ENCODE results near the gene KIRREL1. TPM values are rescaled to one million over a fixed set of nuclear protein-coding genes. Genes with fewer than 3 reads are reported as not detected.

Gene KIRREL1
- total and polyA plus RNA-seq, 2 of the 8 experiments (the other 6 are each of a cell fraction or from before 2014, with no cell fraction given): 14.2 to 39.0 TPM

DNA sequence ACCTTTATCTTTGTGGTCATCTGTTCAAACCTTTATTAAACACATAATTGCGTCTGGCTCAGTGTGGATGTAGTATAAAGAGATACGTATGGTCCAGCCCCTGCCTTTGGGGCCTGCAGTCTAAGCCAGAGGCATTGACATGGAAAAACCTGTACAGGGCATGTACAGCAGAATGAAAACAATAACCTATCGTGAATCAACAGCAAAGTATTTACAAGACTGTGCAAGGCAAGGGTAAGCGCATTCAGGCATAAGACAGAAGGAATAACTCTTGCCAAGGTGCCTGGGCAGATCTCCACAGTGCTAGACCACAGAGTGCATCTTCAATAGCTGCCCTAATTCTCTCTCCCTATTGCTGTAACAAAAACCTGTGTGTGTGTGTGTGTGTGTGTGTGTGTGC lies 35.5 kb downstream of the KIRREL1 start:
- DNase-seq (ENCODE audit: low read depth in 1 of 2, low spot score in 2 of 2) (no peak), FAIRE-seq (no peak)
- H2AFZ ChIP-seq (ENCODE audit: low read length): no peak overlapping the region
- peaks cover 0 to 4% (median 1%) of the 10 kb centered on the region in 4 experiments; a peak in 3 of 8 replicates for H3K36me3 ChIP-seq (ENCODE audit: control insufficient read depth in 2 of 4, insufficient read depth in 4 of 4, low read length in 3 of 4)
- H3K18ac ChIP-seq (ENCODE audit: extremely low read depth, low read length): no peak overlapping the region
- no peak overlapping the region for H2BK20ac ChIP-seq (ENCODE audit: low read length)
- no peak overlapping the region for H4K91ac ChIP-seq (replicated peaks; ENCODE audit: insufficient read length, low read length)
- H3K79me2 ChIP-seq (ENCODE audit: control insufficient read depth in 1 of 2, insufficient read depth in 2 of 2, low read length in 2 of 2): peaks cover 0 to 15% of the 10 kb centered on the region in 2 experiments; a peak in 1 of 4 replicates
- H3K23ac ChIP-seq (ENCODE audit: insufficient read length): no peak overlapping the region
- no peak overlapping the region for H3K4ac ChIP-seq (replicated peaks; ENCODE audit: insufficient read length, low read depth, low read length)
- peaks cover 3% of the 10 kb centered on the region; the same call in 1 of the 2 replicates for H3K79me1 ChIP-seq (ENCODE audit: low read depth, low read length)
- no peak overlapping the region for H3K4me3 ChIP-seq (ENCODE audit: extremely low read depth in 1 of 4, insufficient read depth in 2 of 4, low read depth in 3 of 4, low read length in 4 of 4)
- no peak overlapping the region for H3K56ac ChIP-seq (replicated peaks; ENCODE audit: insufficient read length, low read depth, low read length)
- H3K4me2 ChIP-seq (ENCODE audit: insufficient read depth in 1 of 2, low read depth in 2 of 2, low read length in 2 of 2): no peak overlapping the region
- WGBS, 2 experiments (ENCODE audit: extremely low coverage in 1 of 2, insufficient coverage in 1 of 2, insufficient read length in 1 of 2, insufficient replicate concordance in 2 of 2, low coverage in 1 of 2, low lambda C conversion rate in 2 of 2, missing lambda C conversion rate in 1 of 2): 46% methylated on average over 4 of the region's 4 CpGs; no CpG with 5 or more reads in 1 of the 2 experiments
- H3K9ac ChIP-seq (replicated peaks in 1 of 4; ENCODE audit: extremely low read depth in 1 of 4, low read depth in 3 of 4, low read length in 3 of 4): no peak overlapping the region
- no peak overlapping the region for H4K5ac ChIP-seq (ENCODE audit: insufficient read length, low read depth, low read length)
- H2BK15ac ChIP-seq (ENCODE audit: low read length): no peak overlapping the region
- H2AK5ac ChIP-seq (ENCODE audit: low read depth, low read length): no peak overlapping the region
- H3K9me3 ChIP-seq (ENCODE audit: insufficient read depth in 2 of 2, low read depth in 1 of 2, low read length in 1 of 2): no peaks in the 10 kb centered on the region
- POLR2A ChIA-PET (ENCODE audit: partially characterized antibody): interaction anchor here (1.7 to 2.5 kb wide), 2 partner anchors 10 to 14 kb away, joined by 6 to 12 read pairs; no protein-coding TSS in a partner anchor
- no peaks in the 10 kb centered on the region for H4K20me1 ChIP-seq (replicated peaks in 1 of 2; ENCODE audit: control insufficient read depth in 1 of 2, insufficient read depth in 2 of 2, low read length in 2 of 2)
- H4K8ac ChIP-seq (ENCODE audit: extremely low read depth, insufficient read depth, low read length): no peak overlapping the region
- H3K23me2 ChIP-seq (ENCODE audit: low read depth, low read length): no peaks in the 10 kb centered on the region
- no peak overlapping the region for H3K27ac ChIP-seq (ENCODE audit: low read depth, low read length)
- CTCF ChIA-PET (ENCODE audit: partially characterized antibody): interaction anchor here (1.3 to 49.0 kb wide), 3 partner anchors 29 to 93 kb away, joined by 5 to 1615 read pairs (median 7); partner anchors contain the start of gene KIRREL1
- no peak overlapping the region for H2BK12ac ChIP-seq (ENCODE audit: low read depth, low read length)
- no peaks in the 10 kb centered on the region for H3K27me3 ChIP-seq (replicated peaks in 1 of 4; ENCODE audit: control insufficient read depth in 3 of 4, extremely low read depth in 1 of 4, insufficient read depth in 3 of 4, low read length in 3 of 4)
- H2BK5ac ChIP-seq (ENCODE audit: low read depth, low read length): no peak overlapping the region
- no peak overlapping the region for H2BK120ac ChIP-seq (replicated peaks; ENCODE audit: low read depth, low read length)
- no peak overlapping the region for H3K14ac ChIP-seq (ENCODE audit: insufficient read length)
- peaks cover 0 to 9% (median 2%) of the 10 kb centered on the region in 4 experiments; a peak in 4 of 7 replicates for H3K4me1 ChIP-seq (replicated peaks in 1 of 4; ENCODE audit: control insufficient read depth in 3 of 4, insufficient read depth in 4 of 4, low read length in 3 of 4)
- TF ChIP-seq KDM1A (IDR thresholded peaks at IDR 0.05; ENCODE audit: borderline replicate concordance, low read length): no peak
- no peak for TF ChIP-seq YY1 (IDR thresholded peaks at IDR 0.05; ENCODE audit: low read depth, low read length)
- no peak for TF ChIP-seq CTBP2 (IDR thresholded peaks at IDR 0.05; ENCODE audit: borderline replicate concordance, insufficient read depth, insufficient read length, low read length)
- TF ChIP-seq EGR1 (IDR thresholded peaks at IDR 0.05; ENCODE audit: borderline replicate concordance, low read depth, low read length): no peak
- no peak for TF ChIP-seq HDAC6 (IDR thresholded peaks at IDR 0.05; ENCODE audit: low read depth, low read length)
- no peak for TF ChIP-seq POU5F1 (IDR thresholded peaks at IDR 0.05; ENCODE audit: low read depth, low read length)
- TF ChIP-seq EP300 (IDR thresholded peaks at IDR 0.05; ENCODE audit: borderline replicate concordance in 1 of 2, low read depth in 2 of 2, low read length in 2 of 2): no peak
- no peak for TF ChIP-seq CREB1 (IDR thresholded peaks at IDR 0.05)
- no peak for TF ChIP-seq PHF8 (conservative IDR thresholded peaks at IDR 0.05; ENCODE audit: low read depth, low read length)
- no peak for TF ChIP-seq FOSL1 (IDR thresholded peaks at IDR 0.05; ENCODE audit: insufficient read depth, low read depth, low read length)
- TF ChIP-seq CEBPB (IDR thresholded peaks at IDR 0.05; ENCODE audit: low read depth, low read length): no peak
- TF ChIP-seq, protein P1, sequence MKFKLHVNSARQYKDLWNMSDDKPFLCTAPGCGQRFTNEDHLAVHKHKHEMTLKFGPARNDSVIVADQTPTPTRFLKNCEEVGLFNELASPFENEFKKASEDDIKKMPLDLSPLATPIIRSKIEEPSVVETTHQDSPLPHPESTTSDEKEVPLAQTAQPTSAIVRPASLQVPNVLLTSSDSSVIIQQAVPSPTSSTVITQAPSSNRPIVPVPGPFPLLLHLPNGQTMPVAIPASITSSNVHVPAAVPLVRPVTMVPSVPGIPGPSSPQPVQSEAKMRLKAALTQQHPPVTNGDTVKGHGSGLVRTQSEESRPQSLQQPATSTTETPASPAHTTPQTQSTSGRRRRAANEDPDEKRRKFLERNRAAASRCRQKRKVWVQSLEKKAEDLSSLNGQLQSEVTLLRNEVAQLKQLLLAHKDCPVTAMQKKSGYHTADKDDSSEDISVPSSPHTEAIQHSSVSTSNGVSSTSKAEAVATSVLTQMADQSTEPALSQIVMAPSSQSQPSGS (IDR thresholded peaks at IDR 0.05; ENCODE audit: low read length): no peak
